ENCODE measurements around the gene ADRB2. TPM values are rescaled to one million over a fixed set of nuclear protein-coding genes. Genes with fewer than 3 reads are reported as not detected.
"Not testable (repeated sequence)": the region's sequence is repeated elsewhere in the genome, so short reads cannot be mapped to it uniquely, and the experiment has no call there.

The ADRB2 gene
- total RNA-seq, 1 donor = 3.0 TPM

DNA sequence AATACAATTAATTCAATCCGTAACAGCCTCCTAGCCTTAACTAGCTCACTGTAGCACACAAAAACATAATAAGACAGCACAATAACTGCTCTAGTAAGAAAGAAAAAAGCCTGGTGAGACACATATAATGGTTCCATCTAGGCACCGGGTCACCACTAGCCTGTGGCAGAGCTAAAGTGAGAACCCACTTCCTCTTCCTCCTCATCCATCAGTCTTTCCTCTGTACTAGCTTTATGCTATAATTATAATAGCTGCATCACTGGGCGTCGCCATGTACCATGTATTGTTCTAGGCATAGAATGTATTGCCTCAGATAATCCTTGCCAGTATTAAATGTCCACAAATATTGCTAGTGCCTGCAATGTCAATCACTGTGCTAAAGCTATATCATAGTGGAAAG, 23.1 kb downstream of the ADRB2 start:
- DNase-seq (ENCODE audit: low read depth in 2 of 3, low spot score in 2 of 3) = peak in 1 of 3 donors; percentile 61

DNA sequence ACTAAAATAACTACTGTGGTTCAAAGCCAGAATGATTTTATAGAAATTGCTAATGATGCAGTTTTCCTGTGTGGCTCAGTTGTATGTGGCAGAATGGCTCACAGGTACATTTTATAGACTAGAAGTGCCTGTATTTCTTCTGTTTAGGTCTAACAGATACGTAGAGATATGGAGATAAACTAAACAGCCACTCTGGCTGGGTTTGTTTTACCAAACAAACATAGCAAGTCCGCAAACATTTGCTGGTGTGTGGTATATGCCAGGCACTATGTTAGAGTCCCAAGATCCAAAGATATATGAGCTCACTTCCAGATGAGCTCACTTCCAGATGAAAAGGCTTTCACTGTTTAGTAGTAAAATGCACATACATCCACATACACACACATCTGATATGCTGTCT, 24.4 kb downstream of the ADRB2 start:
- DNase-seq (ENCODE audit: low read depth in 2 of 3, low spot score in 2 of 3) = no peak

DNA sequence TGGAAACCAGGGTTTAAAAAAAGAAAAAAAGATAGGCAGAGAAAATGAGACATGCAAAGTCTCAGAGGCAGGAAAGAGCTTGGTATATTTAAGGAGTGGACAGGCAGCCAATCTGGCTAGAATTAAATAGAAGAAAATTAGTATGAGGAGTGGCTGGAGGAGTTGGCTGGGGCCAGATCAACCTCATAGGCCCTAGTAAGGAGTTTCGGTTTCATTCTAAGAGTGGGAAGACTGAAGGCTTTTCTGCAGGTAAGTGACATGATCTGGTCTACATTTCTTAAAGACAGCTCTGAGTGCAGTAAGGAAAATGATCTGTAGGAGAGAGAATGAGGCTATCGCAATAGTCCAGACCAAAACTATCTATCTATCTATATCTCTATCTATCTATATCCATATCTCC, 27.5 kb downstream of the ADRB2 start:
- no peak for DNase-seq (ENCODE audit: low read depth in 2 of 3, low spot score in 2 of 3)

DNA sequence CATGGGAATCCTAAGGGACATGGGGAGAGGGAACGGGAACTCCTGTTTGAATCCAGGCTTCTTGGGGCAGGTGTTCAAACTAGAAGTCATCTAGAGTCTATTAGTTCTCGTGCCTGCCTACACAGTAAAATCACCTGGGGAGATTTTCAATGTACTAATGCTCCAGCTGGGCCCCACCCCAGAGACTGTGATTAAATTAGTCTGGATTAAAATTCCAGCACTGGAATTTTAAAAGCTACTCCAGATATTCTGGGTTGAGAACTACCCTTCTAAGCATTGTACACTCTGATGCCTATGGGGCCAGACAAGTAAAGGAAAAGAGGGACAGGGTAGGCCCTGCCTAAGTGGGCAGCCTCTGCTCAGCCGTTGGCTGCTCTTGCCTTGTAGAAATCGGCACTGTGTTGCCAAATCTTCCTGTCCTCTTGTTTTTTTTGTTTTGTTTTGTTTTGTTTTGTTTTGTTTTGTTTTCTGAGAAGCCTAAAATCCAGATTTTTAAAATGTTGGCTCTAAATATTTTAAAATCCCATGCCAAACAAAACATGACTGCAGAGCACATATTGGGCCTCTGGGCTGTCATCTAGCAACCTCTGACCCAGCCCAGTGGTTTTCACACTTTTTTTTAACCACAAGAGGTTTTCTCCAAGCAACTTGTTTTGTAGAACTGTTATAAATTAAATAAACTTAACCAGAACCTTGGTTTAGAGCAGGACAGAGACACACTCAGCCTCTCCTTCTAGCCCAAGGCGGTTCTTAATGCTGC, 29.0 kb downstream of the ADRB2 start:
- DNase-seq (ENCODE audit: low read depth in 2 of 3, low spot score in 2 of 3) = no peak

DNA sequence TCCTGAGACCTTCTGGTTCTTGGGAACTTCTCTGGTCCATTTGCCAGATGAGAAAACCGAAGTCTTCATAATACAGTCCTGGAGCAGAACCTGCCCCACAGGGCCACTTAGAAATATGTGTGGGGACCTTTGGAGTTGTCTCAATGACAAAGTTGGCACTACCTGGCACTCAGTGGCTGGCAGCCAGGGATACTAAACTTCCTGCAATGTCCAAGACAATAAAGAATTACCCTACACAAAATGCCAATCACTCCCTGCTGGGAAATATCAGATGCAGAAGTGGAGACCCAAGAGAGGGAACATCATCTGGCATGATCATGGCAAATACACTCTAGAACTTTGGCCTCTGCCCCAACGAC, 29.6 kb downstream of the ADRB2 start:
- no peak for DNase-seq (ENCODE audit: low read depth in 2 of 3, low spot score in 2 of 3)

DNA sequence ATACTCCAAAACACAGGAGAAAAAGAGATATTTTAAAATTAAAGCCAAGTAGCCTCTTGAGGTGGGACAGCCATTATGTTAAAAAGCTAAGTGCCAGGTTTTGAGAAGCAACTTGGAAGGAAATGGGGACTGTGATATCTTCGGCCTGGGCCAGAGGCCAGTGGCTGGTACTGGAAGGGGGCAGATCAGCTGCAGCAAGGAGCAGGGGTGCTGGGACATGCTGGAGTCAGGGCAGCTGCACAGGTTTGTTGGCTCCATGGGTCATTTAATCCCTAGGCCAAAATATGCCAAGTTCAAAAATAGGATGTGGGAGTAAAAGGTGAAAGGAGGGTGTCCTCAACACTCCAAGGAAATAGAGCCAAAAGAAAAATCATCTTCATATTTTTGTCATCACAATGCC, 30.0 kb downstream of the ADRB2 start:
- no peak for DNase-seq (ENCODE audit: low read depth in 2 of 3, low spot score in 2 of 3)

DNA sequence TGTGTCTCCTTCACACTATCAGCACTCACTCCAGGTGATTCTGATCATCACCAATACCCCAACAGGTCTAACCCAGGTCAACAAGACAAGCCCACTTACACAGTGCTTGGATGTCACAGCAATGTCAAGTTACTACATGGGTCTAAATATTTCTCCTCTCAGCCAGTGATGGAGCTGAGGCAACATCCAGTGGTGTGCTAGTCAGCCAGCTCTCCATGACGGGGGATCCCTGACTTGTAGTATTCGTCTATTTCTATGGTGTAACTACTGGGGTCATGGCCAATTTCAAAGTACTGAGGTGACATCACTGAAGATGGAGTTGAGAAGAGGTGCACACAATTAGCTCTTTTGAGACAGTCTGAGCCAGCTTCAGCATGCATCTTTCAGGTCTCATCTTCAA, 31.1 kb downstream of the ADRB2 start:
- no peak for DNase-seq (ENCODE audit: low read depth in 2 of 3, low spot score in 2 of 3)

DNA sequence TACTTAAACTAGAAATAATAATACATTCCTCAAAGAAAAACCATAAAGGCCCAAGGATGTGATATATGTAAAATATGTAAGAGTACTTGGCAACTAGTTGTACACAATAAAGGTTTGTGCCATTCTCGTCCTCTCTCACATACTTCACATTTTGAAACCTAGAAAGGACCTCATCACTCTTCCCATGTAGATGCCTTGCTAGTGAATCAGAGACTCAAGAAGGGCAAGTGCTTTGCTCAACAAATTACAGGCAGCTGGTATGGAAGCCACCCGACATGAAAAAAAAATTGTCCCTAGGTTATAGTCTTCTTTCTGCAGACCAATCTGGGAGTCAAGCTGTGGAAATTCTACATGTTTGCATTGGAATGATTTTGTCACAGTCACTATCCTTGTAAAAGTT, 31.7 kb downstream of the ADRB2 start:
- no peak for DNase-seq (ENCODE audit: low read depth in 2 of 3, low spot score in 2 of 3)

DNA sequence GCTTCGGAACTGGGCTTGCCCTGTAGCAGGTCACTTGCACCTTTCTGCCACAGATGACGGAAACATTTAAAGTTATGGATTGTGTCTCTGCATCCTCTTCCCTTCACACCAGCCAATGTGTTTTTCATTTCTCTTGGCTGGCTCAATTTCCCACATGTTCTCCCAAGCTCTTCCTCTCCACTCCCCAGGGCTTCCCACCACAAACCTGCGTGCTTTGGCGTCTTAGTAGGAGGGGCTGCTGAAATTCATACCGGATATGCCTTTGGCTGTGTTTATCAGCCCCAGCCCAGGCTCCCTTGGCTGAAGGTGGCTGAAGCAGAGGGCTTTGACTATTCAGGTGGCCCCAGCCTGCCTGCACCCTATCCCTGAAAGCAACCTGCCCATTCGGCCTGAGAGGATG, 32.1 kb downstream of the ADRB2 start:
- DNase-seq (ENCODE audit: low read depth in 2 of 3, low spot score in 2 of 3) = no peak

DNA sequence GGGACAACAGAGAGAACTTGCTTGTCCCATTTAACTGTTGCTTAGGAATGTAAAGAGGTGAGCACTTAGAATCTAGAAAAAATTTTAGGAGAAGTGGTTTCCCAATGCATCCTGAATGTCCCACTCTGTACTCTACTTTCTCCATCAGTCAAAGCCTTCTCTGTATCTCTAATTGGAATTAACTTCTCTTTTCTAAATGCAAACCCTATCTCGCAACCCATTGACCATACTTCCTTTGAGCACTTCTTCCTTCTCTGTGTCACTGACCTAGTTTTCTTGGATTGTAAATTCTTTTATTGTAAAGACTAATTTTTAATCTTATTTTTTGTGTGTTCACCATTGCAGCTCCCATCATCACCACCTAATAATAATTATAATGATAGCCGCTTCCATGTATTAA, 33.3 kb downstream of the ADRB2 start:
- peak in 1 of 3 donors; percentile 31 for DNase-seq (ENCODE audit: low read depth in 2 of 3, low spot score in 2 of 3)

DNA sequence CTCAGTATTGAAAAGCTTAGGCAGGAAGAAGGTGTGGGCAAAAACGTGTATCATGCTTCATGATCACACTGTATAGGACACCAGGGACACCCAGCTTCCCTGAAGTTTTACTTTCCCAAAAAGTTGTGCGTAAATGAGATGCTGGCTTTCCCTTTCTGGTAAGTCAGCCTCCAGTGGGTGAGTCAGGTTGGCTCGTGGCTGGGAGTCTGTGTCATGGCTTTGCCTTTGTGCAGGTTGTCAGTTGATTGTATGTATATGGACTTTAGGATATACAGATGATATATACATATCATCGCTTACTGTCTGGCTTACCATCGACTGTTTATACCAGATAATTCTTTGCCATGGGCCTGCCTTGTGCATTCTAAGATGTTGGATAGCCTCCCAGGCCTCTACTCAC, 34.2 kb downstream of the ADRB2 start:
- DNase-seq (ENCODE audit: low read depth in 2 of 3, low spot score in 2 of 3) = no peak

DNA sequence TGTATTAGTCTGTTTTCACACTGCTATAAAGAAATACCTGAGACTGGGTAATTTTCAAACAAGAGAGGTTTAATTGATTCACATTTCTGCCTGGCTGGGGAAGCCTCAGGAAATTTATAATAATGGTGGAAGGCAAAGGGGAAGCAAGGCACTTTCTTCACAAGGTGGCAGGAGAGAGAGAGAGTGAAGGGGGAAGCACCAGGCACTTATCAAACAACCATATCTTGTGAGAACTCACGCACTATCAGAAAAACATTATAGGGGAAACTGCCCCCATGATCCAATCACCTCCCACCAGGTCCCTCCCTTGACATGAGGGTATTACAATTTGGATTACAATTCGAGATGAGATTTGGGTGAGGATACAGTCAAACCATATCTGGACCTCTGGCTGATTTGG, 34.7 kb downstream of the ADRB2 start:
- DNase-seq (ENCODE audit: low read depth in 2 of 3, low spot score in 2 of 3) = peak in 2 of 3 donors; percentile 10 to 28

DNA sequence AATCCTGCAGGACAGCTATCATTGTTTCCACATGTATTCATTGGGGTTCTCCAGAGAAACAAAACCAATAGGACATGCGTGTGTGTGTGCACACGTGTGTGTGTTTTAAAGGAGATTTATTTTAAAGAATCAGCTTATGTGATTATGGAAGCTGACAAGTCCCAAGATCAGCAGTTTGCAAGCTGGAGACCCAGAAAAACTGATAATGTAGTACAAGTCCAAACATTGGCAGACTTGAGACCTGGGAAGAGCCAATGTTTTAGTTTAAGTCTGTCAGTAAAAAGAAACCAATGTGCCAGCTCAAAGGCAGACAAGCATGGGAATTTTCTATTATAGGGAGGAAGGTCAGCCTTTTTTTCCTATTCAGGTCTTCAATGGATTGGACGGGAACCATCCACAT, 35.3 kb downstream of the ADRB2 start:
- no peak for DNase-seq (ENCODE audit: low read depth in 2 of 3, low spot score in 2 of 3)

DNA sequence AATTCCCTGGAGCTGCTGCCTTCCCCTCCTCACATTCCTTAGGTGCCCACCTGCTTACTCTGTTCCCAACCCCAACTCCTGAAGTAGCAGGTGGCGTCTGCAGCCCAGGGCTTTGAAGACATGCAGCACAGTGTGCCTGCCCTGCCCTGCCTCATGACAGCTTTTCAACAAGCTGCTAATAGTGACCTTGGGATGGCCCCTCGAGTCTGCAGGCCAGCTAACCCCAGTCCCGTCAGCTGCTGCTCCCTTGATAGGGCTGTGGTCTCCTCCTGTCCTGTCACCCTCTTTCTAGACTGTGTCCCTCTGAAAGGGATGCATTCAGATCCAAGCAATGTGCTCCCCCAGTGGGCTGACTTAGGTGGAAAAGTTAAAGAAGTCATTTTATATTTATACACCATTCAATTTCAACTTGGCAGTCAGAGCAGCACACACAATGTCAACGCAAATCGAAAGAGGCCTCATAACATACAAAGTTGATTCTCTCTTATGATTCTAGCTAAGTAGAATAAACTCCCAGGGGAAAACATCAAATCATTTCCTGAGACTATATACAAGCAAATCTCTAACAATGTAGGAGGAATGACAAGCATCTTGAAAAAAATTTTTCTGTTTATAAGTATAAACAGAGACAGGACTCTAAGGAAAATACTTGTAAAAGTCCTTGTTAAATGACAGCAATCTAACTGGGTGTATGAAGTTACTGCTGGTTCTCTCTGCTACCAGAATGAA, 37.9 kb downstream of the ADRB2 start:
- no peak for DNase-seq (ENCODE audit: low read depth in 2 of 3, low spot score in 2 of 3)

DNA sequence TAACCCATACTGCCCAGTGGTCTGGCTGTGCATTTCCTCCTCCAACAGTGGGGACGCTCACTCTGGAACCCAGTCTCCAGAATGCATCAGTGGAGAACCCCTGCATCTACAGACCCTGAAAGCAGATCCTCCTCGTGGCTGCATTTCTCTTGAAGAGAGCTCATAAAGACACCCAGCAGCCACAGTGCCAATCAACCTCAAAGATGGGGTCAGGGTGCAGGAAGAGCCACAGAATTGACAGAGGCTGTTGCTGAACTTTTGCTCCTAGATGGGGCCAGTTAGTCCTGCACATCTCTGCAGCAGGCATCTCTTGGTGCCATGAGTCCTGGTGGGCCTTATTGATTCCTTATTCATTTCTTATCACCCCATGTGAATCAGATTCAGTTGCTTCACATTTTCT, 39.6 kb downstream of the ADRB2 start:
- DNase-seq (ENCODE audit: low read depth in 2 of 3, low spot score in 2 of 3) = no peak

DNA sequence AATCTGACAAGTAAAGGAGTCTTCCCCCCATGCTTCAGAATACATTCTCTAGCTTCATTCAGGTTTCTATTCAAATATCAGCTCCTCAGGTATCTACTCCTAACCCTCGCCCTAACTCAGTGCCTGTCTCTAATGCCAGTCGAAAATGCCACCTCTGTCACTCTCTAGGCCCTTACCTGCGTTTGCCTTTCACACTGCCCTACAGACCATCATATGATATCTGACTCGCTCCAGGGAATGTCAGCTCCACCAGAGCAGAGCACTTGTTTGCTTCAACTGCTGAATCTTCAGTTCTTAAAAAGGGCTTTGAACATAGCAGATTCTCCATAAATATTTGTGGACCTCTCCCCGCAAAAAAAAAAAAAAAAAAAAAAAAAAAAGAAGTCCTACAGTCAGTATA, 46.7 kb downstream of the ADRB2 start:
- no peak for DNase-seq (ENCODE audit: low read depth in 2 of 3, low spot score in 2 of 3)

DNA sequence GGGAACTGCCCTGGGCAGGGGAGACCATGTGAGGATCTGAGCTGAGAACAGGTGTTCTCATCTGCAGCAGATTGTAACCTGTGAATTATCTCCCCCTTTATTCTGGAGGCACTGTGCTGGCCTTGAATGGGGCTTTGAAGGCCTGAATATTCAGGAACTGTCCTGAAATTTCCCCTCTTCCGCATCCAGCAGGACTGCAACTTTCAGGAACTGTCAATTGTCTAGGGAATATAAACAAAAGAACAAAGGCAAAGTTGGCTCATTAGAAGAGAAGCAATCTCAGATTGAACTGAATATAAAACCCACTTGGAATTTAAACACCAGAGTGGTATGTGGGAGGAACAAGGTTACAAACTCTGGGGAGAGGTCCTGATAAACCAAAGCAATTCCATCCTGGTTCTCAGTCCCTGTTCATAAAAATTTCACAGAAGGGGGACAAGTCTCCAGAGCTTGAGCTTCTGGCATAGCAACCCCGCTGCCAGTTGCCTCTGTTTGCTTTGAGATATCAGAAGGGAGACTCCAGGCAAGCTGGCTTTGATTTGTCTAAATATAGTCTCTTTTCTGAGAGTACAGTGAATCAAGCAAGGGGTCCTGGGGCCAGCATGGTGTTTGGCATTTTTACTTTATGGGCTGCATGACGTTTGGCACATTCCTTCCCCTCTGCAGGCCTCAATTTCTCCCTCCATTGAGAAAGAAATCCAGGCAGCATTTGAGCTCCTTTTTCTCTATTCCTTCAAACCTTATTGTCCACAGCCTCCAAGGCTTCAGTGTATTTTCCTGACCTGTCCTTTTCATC, 47.5 kb downstream of the ADRB2 start:
- DNase-seq (ENCODE audit: low read depth in 2 of 3, low spot score in 2 of 3) = no peak

DNA sequence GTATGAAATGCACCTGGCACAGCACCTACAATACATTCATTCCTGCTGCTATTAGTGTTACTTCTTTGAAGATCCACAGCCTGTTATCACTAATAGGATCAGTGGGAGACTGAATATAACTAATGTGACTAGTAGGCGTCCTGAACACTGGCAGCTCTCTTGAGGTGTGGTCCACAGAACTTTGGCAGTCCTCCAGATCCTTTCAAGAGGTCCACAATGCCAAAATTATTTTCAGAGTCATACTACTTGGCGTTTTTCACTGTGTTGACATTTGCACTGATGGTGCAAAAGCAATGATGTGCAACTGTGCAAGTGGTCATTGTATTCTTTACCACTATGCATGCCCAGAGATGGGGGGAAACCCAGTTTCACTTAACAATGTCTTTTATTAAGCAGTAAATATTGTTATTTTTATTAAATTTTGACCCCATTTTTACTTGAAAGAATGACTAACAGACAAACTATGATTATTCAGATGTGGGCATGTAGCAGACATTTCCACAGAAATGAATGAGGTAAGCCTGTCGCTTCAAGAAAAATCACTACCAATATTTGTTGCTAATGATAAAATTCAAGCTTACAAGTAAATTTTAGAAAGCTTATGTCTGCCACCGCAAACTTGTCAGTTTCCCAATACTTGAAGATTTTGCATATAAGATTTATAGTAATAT, 48.9 kb downstream of the ADRB2 start:
- DNase-seq (ENCODE audit: low read depth in 2 of 3, low spot score in 2 of 3) = no peak

DNA sequence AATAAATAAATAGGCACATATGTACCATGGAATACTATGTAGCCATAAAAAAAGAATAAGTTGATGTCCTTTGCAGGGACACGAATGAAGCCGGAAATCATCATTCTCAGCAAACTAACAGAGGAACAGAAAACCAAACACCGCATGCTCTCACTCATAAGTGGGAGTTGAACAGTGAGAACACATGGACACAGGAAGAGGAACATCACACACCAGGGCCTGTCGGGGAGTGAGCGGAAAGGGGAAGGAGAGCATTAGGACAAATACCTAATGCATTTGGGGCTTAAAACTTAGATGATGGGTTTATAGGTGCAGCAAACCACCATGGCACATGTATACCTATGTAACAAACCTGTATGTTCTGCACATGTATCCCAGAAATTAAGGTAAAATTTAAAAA, 51.0 kb downstream of the ADRB2 start:
- DNase-seq (ENCODE audit: low read depth in 2 of 3, low spot score in 2 of 3) = not testable (repeated sequence)
